ENCODE data around the gene RPE.
A peak's percentile ranks its signal among the peaks of the same experiment; 100 is the strongest.

The RPE gene

GRCh38 chr2:210002158-210003157, at the start of gene RPE:
Gene RPE, plus strand, starts transcription at chr2:210002638. Its CDS starts 24 bp downstream, at chr2:210002662.
- DNase-seq: peak; percentile 96

GRCh38 chr2:209956271-209956670, 46.2 kb upstream of the RPE start:
- DNase-seq: no peak

GRCh38 chr2:209958016-209958415, 44.4 kb upstream of the RPE start:
- no peak for DNase-seq

- no peak for DNase-seq
Measured at GRCh38 chr2:209960045-209960444, 42.4 kb upstream of the RPE start.

GRCh38 chr2:209960676-209961630, 41.5 kb upstream of the RPE start:
- peak; percentile 38 for DNase-seq

- DNase-seq: no peak
Measured at GRCh38 chr2:209965723-209966122, 36.7 kb upstream of the RPE start.

- DNase-seq: no peak
Measured at GRCh38 chr2:209969692-209970091, 32.7 kb upstream of the RPE start.

- DNase-seq: no peak
Measured at GRCh38 chr2:209970271-209970670, 32.2 kb upstream of the RPE start.

- no peak for DNase-seq
Measured at GRCh38 chr2:209970711-209971110, 31.7 kb upstream of the RPE start.

- DNase-seq: no peak
Measured at GRCh38 chr2:209973328-209973727, 29.1 kb upstream of the RPE start.

GRCh38 chr2:209974576-209974975, 27.9 kb upstream of the RPE start:
- no peak for DNase-seq

- DNase-seq: no peak
Measured at GRCh38 chr2:209976698-209977385, 25.6 kb upstream of the RPE start.

GRCh38 chr2:209977386-209978239, 24.8 kb upstream of the RPE start:
- peak; percentile 61 for DNase-seq

GRCh38 chr2:209984291-209984690, 18.1 kb upstream of the RPE start:
- DNase-seq: no peak

- no peak for DNase-seq
Measured at GRCh38 chr2:209985874-209986273, 16.6 kb upstream of the RPE start.

- DNase-seq: no peak
Measured at GRCh38 chr2:209986415-209986814, 16.0 kb upstream of the RPE start.

GRCh38 chr2:209988010-209988409, 14.4 kb upstream of the RPE start:
- DNase-seq: no peak

GRCh38 chr2:209990838-209991237, 11.6 kb upstream of the RPE start:
- no peak for DNase-seq

- DNase-seq: no peak
Measured at GRCh38 chr2:209993968-209994367, 8.5 kb upstream of the RPE start.

- DNase-seq: no peak
Measured at GRCh38 chr2:209998596-209998995, 3.8 kb upstream of the RPE start.

GRCh38 chr2:210000464-210001324, 1.7 kb upstream of the RPE start:
- no peak for DNase-seq
